HG02588 (cell line): ENCODE results near the gene ERGIC1.
A peak's percentile ranks its signal among the peaks of the same experiment; 100 is the strongest.

Experiments
- ATAC-seq: cut with Tn5 transposase; IDR thresholded peaks from one replicate; pipeline ENCODE4 v1.9.1; 2021; ENCODE audit warnings: mild to moderate bottlenecking, moderate library complexity; ENCODE audit not compliant: unreplicated experiment

The ERGIC1 gene

GRCh38 chr5:172911976-172912375 lies 77.9 kb downstream of the ERGIC1 start:
- no peak for ATAC-seq

- ATAC-seq = no peak
These were observed 79.2 kb downstream of the ERGIC1 start for GRCh38 chr5:172913117-172913850.

GRCh38 chr5:172915514-172915913 lies 81.5 kb downstream of the ERGIC1 start:
- ATAC-seq = no peak

- ATAC-seq = no peak
These were observed 84.6 kb downstream of the ERGIC1 start for GRCh38 chr5:172918421-172919371.

GRCh38 chr5:172919525-172920446 lies 85.7 kb downstream of the ERGIC1 start:
- no peak for ATAC-seq

GRCh38 chr5:172920447-172920849 lies 86.4 kb downstream of the ERGIC1 start:
- ATAC-seq = no peak

- no peak for ATAC-seq
These were observed 86.9 kb downstream of the ERGIC1 start for GRCh38 chr5:172920995-172921394.

GRCh38 chr5:172921906-172922305 lies 87.9 kb downstream of the ERGIC1 start:
- ATAC-seq = no peak

- ATAC-seq = no peak
These were observed 89.5 kb downstream of the ERGIC1 start for GRCh38 chr5:172923539-172923938.

- no peak for ATAC-seq
These were observed 91.4 kb downstream of the ERGIC1 start for GRCh38 chr5:172925336-172925948.

- no peak for ATAC-seq
These were observed 92.0 kb downstream of the ERGIC1 start for GRCh38 chr5:172926008-172926523.

GRCh38 chr5:172926796-172927195 lies 92.7 kb downstream of the ERGIC1 start:
- ATAC-seq = no peak

- no peak for ATAC-seq
These were observed 95.4 kb downstream of the ERGIC1 start for GRCh38 chr5:172929371-172929838.

GRCh38 chr5:172931001-172931536 lies 97.0 kb downstream of the ERGIC1 start:
- no peak for ATAC-seq

- ATAC-seq = peak; percentile 53
These were observed 98.4 kb downstream of the ERGIC1 start for GRCh38 chr5:172932313-172933017.

- no peak for ATAC-seq
These were observed 99.2 kb downstream of the ERGIC1 start for GRCh38 chr5:172933238-172933637.

GRCh38 chr5:172935096-172935495 lies 101.0 kb downstream of the ERGIC1 start:
- no peak for ATAC-seq

- no peak for ATAC-seq
These were observed 102.3 kb downstream of the ERGIC1 start for GRCh38 chr5:172936401-172936800.

GRCh38 chr5:172939071-172939470 lies 105.0 kb downstream of the ERGIC1 start:
- no peak for ATAC-seq
